Stimulated activated memory B cell treated with anti-CD40 and anti-IgM and Interleukin-4, amounts not matched to agents 10 μg/mL and 1 μg/mL and 100 μg/mL, for 72 hours (primary cell): Measurements from ENCODE around the gene SYNE2.

Source experiments
- ATAC-seq: fragments of 150-1000 bp; cut with Tn5 transposase; 2 replicates; pipeline ENCODE4 v1.10.0; 2021
- H3K27ac Mint-ChIP-seq: one replicate; pipeline ENCODE4 v1.8.0; 2022; ENCODE audit warnings: mild to moderate bottlenecking, mixed read lengths
- H3K27me3 Mint-ChIP-seq: one replicate; pipeline ENCODE4 v1.8.0; 2022; ENCODE audit warnings: mixed read lengths
- H3K36me3 Mint-ChIP-seq: one replicate; pipeline ENCODE4 v1.8.0; 2022; ENCODE audit warnings: mixed read lengths
- H3K4me1 Mint-ChIP-seq: one replicate; pipeline ENCODE4 v1.8.0; 2022; ENCODE audit warnings: mixed read lengths
- H3K4me3 Mint-ChIP-seq: one replicate; pipeline ENCODE4 v1.8.0; 2022; ENCODE audit warnings: mild to moderate bottlenecking, moderate library complexity, mixed read lengths
- H3K9me3 Mint-ChIP-seq: one replicate; pipeline ENCODE4 v1.8.0; 2022; ENCODE audit warnings: mixed read lengths

SYNE2 gene

GRCh38 chr14:64212666-64213065, 359.9 kb downstream of the SYNE2 start:
- Mint-ChIP-seq H3K4me1 (peaks cover 45% of the 10 kb centered on the region), H3K27me3 (no peaks in the 10 kb centered on the region), H3K27ac (no peak overlapping the region), H3K36me3 (peaks cover 48% of the 10 kb centered on the region), H3K9me3 (no peaks in the 10 kb centered on the region), H3K4me3 (no peak overlapping the region)
- no peak for ATAC-seq

DNA sequence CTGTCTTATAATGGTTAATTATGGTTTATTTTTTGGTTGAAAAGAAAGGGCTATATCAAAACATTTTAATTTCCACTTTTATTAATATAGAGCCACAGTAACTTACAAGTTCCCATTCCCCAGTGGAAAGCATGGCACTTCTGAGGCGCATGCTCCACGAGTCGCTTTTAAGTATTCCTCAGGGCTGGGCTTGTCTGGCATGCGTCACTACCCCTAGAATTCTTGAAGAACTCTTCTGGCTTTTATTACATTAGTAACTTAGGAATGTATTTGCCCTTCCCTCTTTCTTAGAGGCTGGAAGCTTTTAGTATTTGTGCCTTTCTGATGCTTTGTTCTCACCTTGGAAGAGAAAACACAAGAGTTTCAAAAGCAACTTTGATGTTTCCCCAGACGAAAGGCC, 360.3 kb downstream of the SYNE2 start:
- Mint-ChIP-seq H3K4me3 (no peak overlapping the region), H3K4me1 (peaks cover 50% of the 10 kb centered on the region)

DNA sequence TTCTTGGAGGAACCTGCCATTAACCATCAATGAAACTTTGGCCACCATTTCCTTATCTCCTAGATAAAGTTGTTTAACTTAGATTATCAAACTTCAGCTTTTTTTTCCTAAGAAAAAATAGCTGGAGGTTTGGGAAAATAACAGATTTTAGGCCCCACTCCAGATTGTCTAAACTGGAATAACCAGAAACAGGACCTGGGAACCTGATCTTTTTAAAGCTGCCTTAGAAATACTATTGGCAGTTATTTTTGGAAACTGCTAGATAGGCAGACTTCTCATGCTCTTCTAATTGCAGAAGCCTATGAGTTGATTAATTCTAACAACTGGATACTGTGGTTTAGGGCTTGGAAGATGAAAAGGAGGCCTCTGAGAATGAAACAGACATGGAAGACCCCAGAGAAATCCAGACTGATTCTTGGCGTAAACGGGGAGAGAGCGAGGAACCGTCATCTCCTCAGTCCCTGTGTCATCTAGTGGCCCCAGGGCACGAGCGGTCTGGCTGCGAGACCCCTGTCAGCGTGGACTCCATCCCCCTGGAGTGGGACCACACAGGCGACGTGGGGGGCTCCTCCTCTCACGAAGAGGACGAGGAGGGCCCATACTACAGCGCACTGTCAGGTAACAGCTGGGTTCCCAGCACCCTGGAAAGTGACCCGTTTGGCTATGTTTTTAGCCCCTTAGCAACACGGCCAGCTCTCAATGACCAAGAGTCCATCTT, 361.2 kb downstream of the SYNE2 start:
- Mint-ChIP-seq H3K27ac (no peak overlapping the region), H3K36me3 (peaks cover 45% of the 10 kb centered on the region), H3K9me3 (no peaks in the 10 kb centered on the region), H3K27me3 (no peaks in the 10 kb centered on the region), H3K4me3 (no peak overlapping the region), H3K4me1 (peaks cover 57% of the 10 kb centered on the region)
- no peak for ATAC-seq

More for the DNA sequence above, 360.3 kb downstream of the SYNE2 start:
- no peak for ATAC-seq
- no peaks in the 10 kb centered on the region for H3K27me3 Mint-ChIP-seq
- peaks cover 48% of the 10 kb centered on the region for H3K36me3 Mint-ChIP-seq
- no peaks in the 10 kb centered on the region for H3K9me3 Mint-ChIP-seq
- H3K27ac Mint-ChIP-seq: no peak overlapping the region

DNA sequence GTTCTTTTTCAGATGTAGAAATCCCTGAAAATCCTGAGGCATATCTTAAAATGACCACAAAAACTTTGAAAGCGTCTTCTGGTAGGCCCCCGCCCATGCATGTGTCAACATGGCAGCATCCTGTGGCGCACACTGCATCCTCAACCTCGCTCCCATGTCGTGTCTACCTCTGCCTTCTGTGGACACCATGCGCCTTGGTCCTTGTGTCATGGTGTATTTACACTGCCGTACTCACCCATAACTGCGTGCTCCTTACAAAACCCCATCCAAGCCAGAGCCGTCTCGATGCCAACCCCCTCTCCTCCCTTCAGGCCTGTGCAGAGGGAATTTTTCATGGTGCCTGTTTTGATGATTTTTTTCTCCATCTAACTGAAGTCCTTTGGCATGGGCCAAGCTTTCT, 362.5 kb downstream of the SYNE2 start:
- Mint-ChIP-seq H3K27me3 (no peaks in the 10 kb centered on the region), H3K4me3 (no peak overlapping the region), H3K27ac (peak overlapping the region; percentile 65), H3K4me1 (peaks cover 50% of the 10 kb centered on the region), H3K9me3 (no peaks in the 10 kb centered on the region), H3K36me3 (peaks cover 39% of the 10 kb centered on the region)
- no peak for ATAC-seq

- no peak for ATAC-seq
- peak overlapping the region; percentile 7 for H3K4me3 Mint-ChIP-seq
- no peaks in the 10 kb centered on the region for H3K27me3 Mint-ChIP-seq
- no peaks in the 10 kb centered on the region for H3K9me3 Mint-ChIP-seq
- peaks cover 39% of the 10 kb centered on the region for H3K36me3 Mint-ChIP-seq
- peaks cover 47% of the 10 kb centered on the region for H3K4me1 Mint-ChIP-seq
- peak overlapping the region; percentile 65 for H3K27ac Mint-ChIP-seq
Observed at GRCh38 chr14:64215978-64216377, 363.2 kb downstream of the SYNE2 start.

DNA sequence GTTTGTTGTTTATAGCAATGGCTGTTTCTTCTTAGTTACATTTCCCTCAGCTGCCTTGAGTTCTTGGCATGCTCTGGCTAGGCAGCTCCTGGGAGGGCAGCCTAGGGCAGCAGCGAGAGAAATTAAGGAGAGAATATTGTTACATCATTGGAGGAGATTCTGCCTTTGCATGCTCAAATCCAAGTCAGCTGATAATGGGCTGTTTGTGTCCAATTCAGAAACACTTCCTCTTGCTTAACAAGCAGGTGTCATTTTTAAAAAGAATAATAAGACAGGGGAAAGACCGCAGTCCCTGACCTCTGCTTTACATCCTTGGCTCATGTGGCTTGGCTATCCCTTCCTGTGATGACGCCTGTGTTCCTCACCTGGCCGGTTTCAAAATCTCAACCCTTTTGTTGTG, 364.5 kb downstream of the SYNE2 start:
- peak overlapping the region; percentile 84 for H3K27ac Mint-ChIP-seq
- H3K9me3 Mint-ChIP-seq: no peaks in the 10 kb centered on the region
- H3K4me3 Mint-ChIP-seq: peak overlapping the region; percentile 55
- peaks cover 53% of the 10 kb centered on the region for H3K4me1 Mint-ChIP-seq
- H3K36me3 Mint-ChIP-seq: peaks cover 46% of the 10 kb centered on the region
- no peaks in the 10 kb centered on the region for H3K27me3 Mint-ChIP-seq
- peak; percentile 80 for ATAC-seq

DNA sequence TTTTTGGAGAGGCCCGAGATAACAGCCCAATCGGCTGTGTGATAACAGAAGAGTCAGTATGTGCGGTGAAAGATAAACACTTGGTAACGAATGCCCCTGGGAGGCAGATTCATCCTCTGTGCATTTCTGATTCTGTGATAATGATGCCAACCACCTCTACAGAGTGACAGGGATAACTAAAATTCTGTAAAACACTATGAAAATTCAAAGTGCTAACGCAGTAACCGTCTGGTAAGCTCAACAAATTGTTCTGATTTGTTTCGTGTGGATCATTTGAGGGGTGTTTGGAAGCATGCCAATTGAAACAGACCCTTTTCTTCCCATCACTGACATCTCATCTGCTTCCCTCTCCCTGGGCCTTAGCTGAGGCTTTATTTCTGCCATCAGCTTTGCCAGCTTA, 365.0 kb downstream of the SYNE2 start:
- Mint-ChIP-seq H3K36me3 (peaks cover 49% of the 10 kb centered on the region), H3K9me3 (no peaks in the 10 kb centered on the region), H3K27me3 (no peaks in the 10 kb centered on the region), H3K27ac (peak overlapping the region; percentile 84), H3K4me1 (peaks cover 57% of the 10 kb centered on the region), H3K4me3 (peak overlapping the region; percentile 58)
- ATAC-seq: peak; percentile 37

- Mint-ChIP-seq H3K27ac (peak overlapping the region; percentile 84), H3K9me3 (no peaks in the 10 kb centered on the region), H3K36me3 (peaks cover 57% of the 10 kb centered on the region), H3K4me3 (peak overlapping the region; percentile 58), H3K4me1 (peaks cover 59% of the 10 kb centered on the region), H3K27me3 (no peaks in the 10 kb centered on the region)
- ATAC-seq: peak; percentile 78
Observed at GRCh38 chr14:64218344-64219240, 365.8 kb downstream of the SYNE2 start.

DNA sequence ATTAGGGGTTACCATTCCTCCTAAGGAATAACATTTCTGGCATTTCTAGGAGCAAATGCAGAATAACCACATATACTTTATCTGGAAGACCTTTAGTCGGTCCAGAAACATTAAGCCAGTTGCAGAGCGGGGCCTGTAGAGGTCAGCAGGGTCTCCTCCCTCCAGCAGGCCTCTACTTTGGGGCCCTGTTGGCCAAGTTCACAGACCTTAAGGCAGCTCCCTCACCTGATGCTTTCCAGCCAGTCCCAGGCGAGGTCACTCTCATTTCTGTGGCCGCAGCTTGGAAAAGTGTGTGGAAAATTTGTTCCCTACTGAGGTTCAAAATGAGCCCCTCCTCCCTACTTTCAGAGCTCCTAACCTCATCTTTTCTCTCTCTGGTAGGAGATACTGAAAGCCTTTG, 367.3 kb downstream of the SYNE2 start:
- H3K4me3 Mint-ChIP-seq: no peak overlapping the region
- no peaks in the 10 kb centered on the region for H3K9me3 Mint-ChIP-seq
- H3K36me3 Mint-ChIP-seq: peaks cover 70% of the 10 kb centered on the region
- peaks cover 59% of the 10 kb centered on the region for H3K4me1 Mint-ChIP-seq
- peak overlapping the region; percentile 53 for H3K27ac Mint-ChIP-seq
- ATAC-seq: no peak
- H3K27me3 Mint-ChIP-seq: no peaks in the 10 kb centered on the region

GRCh38 chr14:64220466-64220865, 367.7 kb downstream of the SYNE2 start:
- Mint-ChIP-seq H3K4me1 (peaks cover 59% of the 10 kb centered on the region), H3K27me3 (no peaks in the 10 kb centered on the region), H3K9me3 (no peaks in the 10 kb centered on the region), H3K27ac (peak overlapping the region; percentile 53), H3K4me3 (no peak overlapping the region), H3K36me3 (peaks cover 70% of the 10 kb centered on the region)
- no peak for ATAC-seq

DNA sequence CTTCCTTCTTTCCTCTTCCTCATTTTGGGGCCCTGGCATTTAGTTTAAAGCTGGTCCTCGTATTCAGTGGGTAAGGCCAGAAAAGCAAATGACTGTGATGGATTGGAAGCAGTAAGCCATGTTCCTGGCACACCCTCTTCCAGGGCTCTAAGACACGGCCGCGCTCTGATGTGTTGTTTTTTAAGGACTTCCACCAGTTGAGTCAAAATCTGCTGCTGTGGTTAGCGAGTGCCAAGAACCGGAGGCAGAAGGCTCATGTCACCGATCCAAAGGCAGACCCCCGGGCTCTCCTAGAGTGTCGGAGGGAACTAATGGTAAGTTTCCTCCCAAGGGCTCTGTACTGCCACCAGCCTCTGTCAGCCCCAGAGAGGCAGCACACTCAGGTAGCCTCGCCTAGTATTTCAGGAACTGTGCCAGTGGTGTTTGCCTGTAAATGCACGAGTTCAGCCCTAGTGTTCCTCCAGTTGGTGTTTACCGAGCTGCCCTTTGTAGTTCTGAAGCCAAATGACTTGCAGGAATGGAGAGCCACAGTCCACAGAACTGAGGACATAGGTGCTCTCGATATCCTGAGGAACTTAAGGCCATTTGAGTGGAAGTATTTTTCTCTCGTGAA, 368.7 kb downstream of the SYNE2 start:
- H3K4me3 Mint-ChIP-seq: no peak overlapping the region
- no peaks in the 10 kb centered on the region for H3K27me3 Mint-ChIP-seq
- H3K36me3 Mint-ChIP-seq: peaks cover 62% of the 10 kb centered on the region
- no peaks in the 10 kb centered on the region for H3K9me3 Mint-ChIP-seq
- no peak for ATAC-seq
- H3K4me1 Mint-ChIP-seq: peaks cover 49% of the 10 kb centered on the region
- peak overlapping the region; percentile 48 for H3K27ac Mint-ChIP-seq

GRCh38 chr14:64225151-64225757, 372.4 kb downstream of the SYNE2 start:
- H3K4me3 Mint-ChIP-seq: no peak overlapping the region
- H3K27ac Mint-ChIP-seq: no peak overlapping the region
- no peak for ATAC-seq
- H3K36me3 Mint-ChIP-seq: peaks cover 63% of the 10 kb centered on the region
- H3K27me3 Mint-ChIP-seq: no peaks in the 10 kb centered on the region
- H3K9me3 Mint-ChIP-seq: no peaks in the 10 kb centered on the region
- peaks cover 24% of the 10 kb centered on the region for H3K4me1 Mint-ChIP-seq

- no peaks in the 10 kb centered on the region for H3K27me3 Mint-ChIP-seq
- peaks cover 45% of the 10 kb centered on the region for H3K36me3 Mint-ChIP-seq
- no peak for ATAC-seq
- no peak overlapping the region for H3K27ac Mint-ChIP-seq
- no peak overlapping the region for H3K4me3 Mint-ChIP-seq
- H3K4me1 Mint-ChIP-seq: peaks cover 20% of the 10 kb centered on the region
- no peaks in the 10 kb centered on the region for H3K9me3 Mint-ChIP-seq
Observed at GRCh38 chr14:64227856-64228255, 375.1 kb downstream of the SYNE2 start.

GRCh38 chr14:64229489-64229888, 376.7 kb downstream of the SYNE2 start:
- no peaks in the 10 kb centered on the region for H3K27me3 Mint-ChIP-seq
- H3K4me1 Mint-ChIP-seq: peaks cover 34% of the 10 kb centered on the region
- no peaks in the 10 kb centered on the region for H3K9me3 Mint-ChIP-seq
- H3K27ac Mint-ChIP-seq: no peak overlapping the region
- H3K36me3 Mint-ChIP-seq: peaks cover 39% of the 10 kb centered on the region
- no peak overlapping the region for H3K4me3 Mint-ChIP-seq
- no peak for ATAC-seq
